Mucosa of rectum (tissue), 2 donors: Measurements from ENCODE around the gene DENND1A.

Source experiments
- H3K27ac ChIP-seq, 2 donors: one replicate each; pipeline ENCODE4 v1.7.0; 2013; ENCODE audit warnings: inconsistent platforms in 2 of 2, low read depth in 2 of 2, low read length in 2 of 2
- H3K27me3 ChIP-seq, 2 donors: one replicate each; pipeline ENCODE4 v1.7.0; 2013; ENCODE audit warnings: low read length in 2 of 2; ENCODE audit not compliant: control insufficient read depth in 2 of 2, insufficient read depth in 2 of 2
- H3K36me3 ChIP-seq, 2 donors: one replicate each; pipeline ENCODE4 v1.7.0; 2013; ENCODE audit warnings: low read length in 2 of 2; ENCODE audit not compliant: control insufficient read depth in 2 of 2, insufficient read depth in 2 of 2
- H3K4me1 ChIP-seq, 2 donors: one replicate each; pipeline ENCODE4 v1.7.0; 2013; ENCODE audit warnings: low read length in 2 of 2, mild to moderate bottlenecking in 1 of 2; ENCODE audit not compliant: control insufficient read depth in 2 of 2, insufficient read depth in 2 of 2
- H3K4me3 ChIP-seq, 2 donors: one replicate each; pipeline ENCODE4 v1.7.0; 2013; ENCODE audit warnings: low read length in 2 of 2
- H3K9ac ChIP-seq, 2 donors: one replicate each; pipeline ENCODE4 v1.7.0; 2013; ENCODE audit warnings: low read length in 2 of 2, low read depth in 1 of 2, mild to moderate bottlenecking in 1 of 2
- H3K9me3 ChIP-seq, 2 donors: one replicate each; pipeline ENCODE4 v1.7.0; 2013; ENCODE audit warnings: low read length in 2 of 2; ENCODE audit not compliant: control insufficient read depth in 2 of 2
- donor health status: healthy.
- donor health status: Normal muscosa, but diverticular disease.

Gene DENND1A

DNA sequence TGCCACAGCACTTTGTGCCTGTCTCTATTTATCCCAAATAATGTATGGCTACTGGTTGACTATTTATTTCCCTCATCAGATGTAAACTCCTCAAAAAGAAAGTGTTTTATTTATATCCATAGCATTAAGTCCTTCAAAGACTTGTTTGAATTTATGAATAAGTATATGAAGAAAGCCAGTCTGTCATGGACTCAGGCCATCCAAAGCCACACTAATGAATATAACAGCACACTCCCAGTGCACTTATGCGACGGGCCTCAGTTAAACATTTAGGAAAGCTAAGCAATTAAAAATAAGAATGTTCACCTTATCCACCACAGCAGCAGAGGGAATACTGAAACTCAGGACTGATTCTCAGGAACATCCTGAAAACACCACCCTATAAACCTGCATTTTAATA is 77.5 kb downstream of the DENND1A start:
- Histone ChIP-seq H3K36me3 (no peaks in the 10 kb centered on the region), H3K27me3 (no peaks in the 10 kb centered on the region), H3K4me3 (no peak overlapping the region), H3K27ac (no peak overlapping the region), H3K9ac (no peak overlapping the region), H3K9me3 (no peaks in the 10 kb centered on the region), H3K4me1 (no peaks in the 10 kb centered on the region)

DNA sequence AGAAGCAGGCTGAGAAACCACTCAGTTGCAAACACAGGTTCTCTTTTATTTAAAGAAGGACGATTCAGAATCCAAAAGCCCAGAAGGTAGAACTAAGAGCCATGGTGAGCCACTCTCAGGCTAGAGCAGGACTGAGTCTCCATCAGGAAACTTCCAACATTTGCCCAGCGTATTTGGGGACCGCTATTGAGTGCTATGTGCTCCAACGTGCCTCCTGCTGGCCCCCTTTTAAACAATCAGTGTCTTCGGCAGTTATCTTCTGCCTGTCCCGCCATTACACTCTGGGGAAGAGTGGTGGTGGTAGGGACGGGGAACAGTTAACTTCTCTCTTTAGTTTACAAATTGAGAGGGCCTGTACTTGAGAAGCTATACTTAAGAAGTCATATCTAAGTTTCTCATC is 78.1 kb downstream of the DENND1A start:
- H3K4me3 ChIP-seq: no peak overlapping the region
- no peaks in the 10 kb centered on the region for H3K9me3 ChIP-seq
- H3K9ac ChIP-seq: no peak overlapping the region
- no peak overlapping the region for H3K27ac ChIP-seq
- H3K4me1 ChIP-seq: no peaks in the 10 kb centered on the region
- H3K36me3 ChIP-seq: no peaks in the 10 kb centered on the region
- H3K27me3 ChIP-seq: no peaks in the 10 kb centered on the region

DNA sequence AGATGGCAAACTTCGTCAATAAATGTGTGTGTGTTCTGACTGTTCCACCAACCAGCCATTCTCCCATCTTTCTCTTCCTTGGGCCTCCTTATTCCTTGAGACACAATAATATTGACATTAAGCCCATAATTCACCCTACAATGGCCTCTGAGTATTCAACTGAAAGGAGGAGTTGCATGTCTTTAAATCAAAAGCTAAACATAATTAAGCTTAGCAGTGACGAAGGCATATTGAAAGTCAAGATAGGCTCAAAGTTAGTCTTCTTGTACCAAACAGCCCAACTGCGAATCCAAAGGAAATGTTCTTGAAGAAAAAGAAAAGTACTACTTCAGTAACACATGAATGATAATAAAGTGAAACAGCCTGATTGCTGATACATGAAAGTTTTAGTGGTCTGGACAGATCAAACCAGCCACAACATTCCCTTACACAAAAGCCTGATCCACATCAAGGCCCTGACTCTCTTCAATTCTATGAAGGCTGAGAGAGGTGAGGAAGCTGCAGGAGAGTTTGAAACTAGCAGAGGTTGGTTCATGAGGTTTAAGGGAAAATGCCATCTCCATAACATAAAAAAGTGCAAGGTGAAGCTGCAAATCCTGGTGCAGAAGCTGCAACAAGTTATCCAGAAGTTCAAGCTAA is 81.4 kb downstream of the DENND1A start:
- H3K27ac ChIP-seq: no peak overlapping the region
- H3K9me3 ChIP-seq: peaks cover 0 to 2% of the 10 kb centered on the region in 2 donors
- H3K27me3 ChIP-seq: no peaks in the 10 kb centered on the region
- H3K4me3 ChIP-seq: no peak overlapping the region
- H3K36me3 ChIP-seq: no peaks in the 10 kb centered on the region
- H3K9ac ChIP-seq: no peak overlapping the region
- H3K4me1 ChIP-seq: no peaks in the 10 kb centered on the region

DNA sequence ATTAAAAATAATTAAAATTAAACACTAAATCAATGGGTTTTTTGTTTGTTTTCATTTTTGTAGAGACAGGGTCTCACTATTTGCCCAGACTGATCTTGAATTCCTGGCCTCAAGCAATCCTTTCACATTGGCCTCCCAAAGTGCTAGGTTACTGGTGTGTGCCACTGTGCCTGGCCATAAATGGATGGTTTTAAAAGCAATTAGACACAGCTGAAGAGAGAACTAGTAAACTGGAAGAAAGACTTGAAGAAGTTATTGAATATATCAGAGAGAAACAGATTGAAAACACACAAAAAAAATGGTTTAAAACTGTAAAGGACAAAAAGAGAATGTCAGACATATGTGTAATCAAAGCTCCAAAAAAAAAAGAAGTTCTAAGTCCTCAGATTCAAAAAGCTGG is 83.0 kb downstream of the DENND1A start:
- no peaks in the 10 kb centered on the region for H3K4me1 ChIP-seq
- no peak overlapping the region for H3K27ac ChIP-seq
- no peak overlapping the region for H3K9ac ChIP-seq
- no peaks in the 10 kb centered on the region for H3K27me3 ChIP-seq
- peaks cover 0 to 4% of the 10 kb centered on the region in 2 donors for H3K9me3 ChIP-seq
- H3K36me3 ChIP-seq: no peaks in the 10 kb centered on the region
- no peak overlapping the region for H3K4me3 ChIP-seq

DNA sequence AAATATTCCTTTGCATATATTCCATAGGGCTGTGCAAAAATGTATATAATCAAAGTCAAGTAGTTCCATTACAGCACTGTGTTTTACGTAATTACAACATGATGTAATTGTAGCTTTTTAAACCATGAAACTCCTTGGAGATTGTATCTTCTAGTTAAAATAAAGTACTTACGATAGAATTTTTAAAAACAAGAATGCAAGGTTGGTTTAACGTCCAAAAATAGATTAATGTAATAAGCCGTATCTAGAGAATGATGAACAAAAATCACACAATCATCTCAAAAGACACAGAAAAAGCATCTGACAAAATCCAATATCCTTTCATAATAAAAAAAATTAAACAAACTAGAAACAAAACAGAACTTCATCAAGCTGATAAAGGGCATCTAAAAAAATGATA is 86.2 kb downstream of the DENND1A start:
- no peak overlapping the region for H3K9ac ChIP-seq
- no peak overlapping the region for H3K27ac ChIP-seq
- H3K9me3 ChIP-seq: peaks cover 0 to 4% of the 10 kb centered on the region in 2 donors
- no peaks in the 10 kb centered on the region for H3K27me3 ChIP-seq
- H3K36me3 ChIP-seq: no peaks in the 10 kb centered on the region
- H3K4me3 ChIP-seq: no peak overlapping the region
- H3K4me1 ChIP-seq: no peaks in the 10 kb centered on the region

DNA sequence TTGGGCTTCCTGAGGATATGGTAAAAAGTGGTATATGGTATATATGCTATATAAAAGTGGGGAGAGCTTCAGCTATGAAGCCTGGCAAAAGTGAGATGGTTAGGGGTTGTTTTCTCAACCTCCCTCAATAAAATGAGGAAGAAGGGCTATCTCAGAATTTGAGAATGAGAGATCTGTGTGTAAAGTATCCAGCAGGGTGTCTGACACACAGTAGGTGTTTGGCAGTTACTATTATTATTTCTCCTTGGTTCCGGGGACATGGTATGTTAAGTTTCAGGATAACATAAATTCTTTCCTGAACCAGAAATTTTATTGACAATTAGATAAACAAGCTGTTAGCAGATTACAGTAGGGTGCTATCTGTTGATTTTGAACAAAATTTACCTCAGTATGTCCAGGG is 94.1 kb downstream of the DENND1A start:
- peak overlapping the region in 1 of 2 donors; percentile 4 for H3K27ac ChIP-seq
- no peaks in the 10 kb centered on the region for H3K27me3 ChIP-seq
- H3K36me3 ChIP-seq: no peaks in the 10 kb centered on the region
- H3K4me1 ChIP-seq: peaks cover 0 to 3% of the 10 kb centered on the region in 2 donors
- H3K4me3 ChIP-seq: no peak overlapping the region
- no peak overlapping the region for H3K9ac ChIP-seq
- H3K9me3 ChIP-seq: no peaks in the 10 kb centered on the region

DNA sequence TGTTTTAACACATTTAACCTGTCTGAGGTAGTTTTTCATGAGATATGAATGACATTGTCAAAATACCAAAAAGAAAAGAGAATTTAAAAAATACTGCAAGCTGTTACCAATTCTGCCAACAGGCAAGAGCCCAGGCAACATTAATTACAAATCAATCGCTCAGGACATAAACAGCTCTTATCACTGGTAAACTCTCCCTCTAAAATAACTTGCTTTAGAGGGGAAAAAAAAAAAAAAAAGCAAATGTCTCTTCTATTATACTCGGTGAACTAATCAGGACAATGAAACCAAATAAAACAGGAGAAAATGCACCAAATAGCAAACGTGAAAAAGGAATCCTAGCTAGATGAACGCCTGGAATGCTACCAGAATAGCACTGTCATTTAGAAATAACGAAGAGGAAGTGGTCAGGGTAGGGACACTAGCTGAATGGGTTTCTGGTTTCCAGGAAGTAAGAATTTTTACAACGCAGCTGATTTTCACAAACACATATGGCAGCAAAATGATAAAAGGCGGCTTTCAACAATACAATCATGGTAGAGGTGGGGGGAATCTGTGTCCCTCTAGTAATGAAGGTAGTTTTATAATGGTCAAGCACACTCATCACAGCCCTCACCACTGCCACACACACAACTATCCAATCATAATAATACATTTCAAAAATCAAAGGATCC is 94.9 kb downstream of the DENND1A start:
- Histone ChIP-seq H3K4me1 (peaks cover 0 to 3% of the 10 kb centered on the region in 2 donors), H3K27me3 (no peaks in the 10 kb centered on the region), H3K36me3 (no peaks in the 10 kb centered on the region), H3K9me3 (no peaks in the 10 kb centered on the region), H3K9ac (no peak overlapping the region), H3K27ac (no peak overlapping the region), H3K4me3 (peak overlapping the region in 1 of 2 donors; percentile 35)

- no peak overlapping the region for H3K4me3 ChIP-seq
- H3K4me1 ChIP-seq: peaks cover 0 to 3% of the 10 kb centered on the region in 2 donors
- no peak overlapping the region for H3K27ac ChIP-seq
- H3K27me3 ChIP-seq: no peaks in the 10 kb centered on the region
- no peak overlapping the region for H3K9ac ChIP-seq
- H3K9me3 ChIP-seq: no peaks in the 10 kb centered on the region
- H3K36me3 ChIP-seq: no peaks in the 10 kb centered on the region
Measured at GRCh38 chr9:123834218-123834888, 95.6 kb downstream of the DENND1A start.

GRCh38 chr9:123832858-123833650 is 96.9 kb downstream of the DENND1A start:
- Histone ChIP-seq H3K4me1 (peaks cover 0 to 3% of the 10 kb centered on the region in 2 donors), H3K27me3 (no peaks in the 10 kb centered on the region), H3K9ac (no peak overlapping the region), H3K36me3 (no peaks in the 10 kb centered on the region), H3K9me3 (peaks cover 0 to 5% of the 10 kb centered on the region in 2 donors), H3K4me3 (no peak overlapping the region), H3K27ac (no peak overlapping the region)

GRCh38 chr9:123832176-123832575 is 97.8 kb downstream of the DENND1A start:
- H3K4me3 ChIP-seq: no peak overlapping the region
- peaks cover 0 to 5% of the 10 kb centered on the region in 2 donors for H3K9me3 ChIP-seq
- no peaks in the 10 kb centered on the region for H3K36me3 ChIP-seq
- no peak overlapping the region for H3K9ac ChIP-seq
- H3K27ac ChIP-seq: no peak overlapping the region
- H3K27me3 ChIP-seq: no peaks in the 10 kb centered on the region
- H3K4me1 ChIP-seq: peaks cover 0 to 3% of the 10 kb centered on the region in 2 donors
